GOT3 (cell line): ENCODE measurements around the gene PFAS.
A peak's percentile ranks its signal among the peaks of the same experiment; 100 is the strongest.

Experiments used
- DNase-seq: peaks from one replicate; lab custom pipeline; 2025; ENCODE audit warnings: mixed read lengths; lab: John Stamatoyannopoulos, UW

Gene PFAS

GRCh38 chr17:8268550-8269298 lies 19.6 kb downstream of the PFAS start:
- DNase-seq = no peak

- no peak for DNase-seq
These were observed 23.3 kb downstream of the PFAS start for GRCh38 chr17:8272421-8272820.

- no peak for DNase-seq
These were observed 24.9 kb downstream of the PFAS start for GRCh38 chr17:8273884-8274444.

GRCh38 chr17:8274816-8275215 lies 25.7 kb downstream of the PFAS start:
- DNase-seq = no peak

- DNase-seq = no peak
These were observed 26.6 kb downstream of the PFAS start for GRCh38 chr17:8275421-8276290.

GRCh38 chr17:8277317-8277716 lies 28.2 kb downstream of the PFAS start:
- DNase-seq = no peak

GRCh38 chr17:8282345-8282744 lies 33.3 kb downstream of the PFAS start:
- DNase-seq = no peak

GRCh38 chr17:8283356-8283755 lies 34.3 kb downstream of the PFAS start:
- no peak for DNase-seq

GRCh38 chr17:8284126-8284525 lies 35.0 kb downstream of the PFAS start:
- DNase-seq = no peak

- no peak for DNase-seq
These were observed 36.4 kb downstream of the PFAS start for GRCh38 chr17:8285270-8286181.

GRCh38 chr17:8287651-8288335 lies 38.7 kb downstream of the PFAS start:
- DNase-seq = no peak

- DNase-seq = no peak
These were observed 39.4 kb downstream of the PFAS start, which contains the start of gene RANGRF for GRCh38 chr17:8288336-8289102. RANGRF (plus strand) TSS chr17:8288670; CDS start chr17:8288789, 119 bp downstream.

GRCh38 chr17:8289103-8289397 lies 40.0 kb downstream of the PFAS start:
- DNase-seq = no peak

- no peak for DNase-seq
These were observed 41.0 kb downstream of the PFAS start for GRCh38 chr17:8290043-8290442.

GRCh38 chr17:8292639-8293395 lies 43.7 kb downstream of the PFAS start:
- DNase-seq = no peak

GRCh38 chr17:8294361-8294760 lies 45.3 kb downstream of the PFAS start:
- DNase-seq = no peak

GRCh38 chr17:8294814-8295316 lies 45.8 kb downstream of the PFAS start:
- no peak for DNase-seq

GRCh38 chr17:8300226-8300625 lies 51.1 kb downstream of the PFAS start:
- DNase-seq = no peak

GRCh38 chr17:8300627-8301242 lies 51.6 kb downstream of the PFAS start:
- peak; percentile 9 for DNase-seq
